Neural progenitor cell (in vitro differentiated cells): Measurements from ENCODE around the gene PARD3B.

Experiments used
- CTCF ChIP-seq: fragments of 200-600 bp; sonication (generic); IDR thresholded peaks from 2 replicates; pipeline ENCODE4 v1.5.1; 2017; ENCODE audit warnings: antibody characterized with exemption, mild to moderate bottlenecking
- EZH2 ChIP-seq: fragments of 200-600 bp; sonication (generic); IDR thresholded peaks from 2 replicates; pipeline ENCODE4 v1.6.1; 2017; ENCODE audit warnings: antibody characterized with exemption, mild to moderate bottlenecking, moderate library complexity
- EZH2phosphoT487 ChIP-seq: fragments of 200-600 bp; sonication (generic); IDR thresholded peaks from 2 replicates; pipeline ENCODE4 v1.6.1; 2017; ENCODE audit warnings: antibody characterized with exemption

DNA sequence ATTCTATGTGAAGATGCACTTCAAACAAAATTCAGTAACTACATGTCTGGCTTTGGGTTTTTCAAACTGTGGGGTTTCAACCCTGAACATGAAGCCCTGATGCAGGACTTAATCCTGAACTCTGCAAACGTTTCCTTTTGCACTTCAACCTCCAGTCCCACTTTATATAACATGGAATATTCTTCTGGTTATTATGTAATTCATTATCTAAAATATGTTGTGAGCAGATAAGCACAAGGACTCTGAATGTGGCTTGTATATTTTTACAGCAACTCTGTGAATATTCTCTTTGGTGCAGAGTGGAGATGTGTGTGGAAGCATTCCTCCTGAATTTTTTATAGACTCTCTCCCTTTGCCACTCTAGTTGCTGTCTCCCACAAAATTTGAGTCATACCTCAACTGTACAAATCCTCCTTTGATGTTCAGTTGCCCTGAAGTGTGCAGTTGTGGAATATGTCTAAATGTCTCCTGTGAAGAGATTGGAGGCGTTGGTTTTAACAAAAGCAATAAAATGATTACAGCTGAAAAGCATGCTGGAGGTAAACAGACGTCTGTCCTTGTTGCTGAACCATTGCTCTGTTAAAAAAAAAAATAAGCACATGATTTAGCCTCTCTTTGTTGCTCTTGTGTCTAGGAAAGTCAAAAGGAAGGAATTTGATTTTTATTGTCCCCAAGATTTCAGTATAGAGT, 931.9 kb downstream of the PARD3B start:
- TF ChIP-seq CTCF, result no peak
- no peak for TF ChIP-seq EZH2
- TF ChIP-seq EZH2phosphoT487, result no peak
